Epithelial cell of proximal tubule (primary cell): ENCODE results near the gene MAP1LC3B2. TPM values are rescaled to one million over a fixed set of nuclear protein-coding genes. Genes with fewer than 3 reads are reported as not detected.
A peak's percentile ranks its signal among the peaks of the same experiment; 100 is the strongest.

ENCODE experiments used
- DNase-seq: peaks from one replicate; pipeline ENCODE4 v3.0.0-alpha.2; 2011; ENCODE audit warnings: low read depth
- H3K4me3 ChIP-seq: 2 replicates; pipeline ENCODE4 v1.5.1; 2011; ENCODE audit warnings: low read depth, mild to moderate bottlenecking, low read length
- total RNA-seq: library from RNA; depleted of rRNA; stranded (reverse); fragments of >200 nt; gene quantifications from 2 replicates; pipeline ENCODE4 v1.2.3, GENCODE V29; 2015
- TF ChIP-seq, protein P1 (sequence below): conservative IDR thresholded peaks from 2 replicates; pipeline ENCODE4 v1.5.1; 2012; ENCODE audit warnings: low read depth, mild to moderate bottlenecking, low read length

The MAP1LC3B2 gene
- 0.29 TPM in 1 of 2 replicates, not detected in the other for total RNA-seq

DNA sequence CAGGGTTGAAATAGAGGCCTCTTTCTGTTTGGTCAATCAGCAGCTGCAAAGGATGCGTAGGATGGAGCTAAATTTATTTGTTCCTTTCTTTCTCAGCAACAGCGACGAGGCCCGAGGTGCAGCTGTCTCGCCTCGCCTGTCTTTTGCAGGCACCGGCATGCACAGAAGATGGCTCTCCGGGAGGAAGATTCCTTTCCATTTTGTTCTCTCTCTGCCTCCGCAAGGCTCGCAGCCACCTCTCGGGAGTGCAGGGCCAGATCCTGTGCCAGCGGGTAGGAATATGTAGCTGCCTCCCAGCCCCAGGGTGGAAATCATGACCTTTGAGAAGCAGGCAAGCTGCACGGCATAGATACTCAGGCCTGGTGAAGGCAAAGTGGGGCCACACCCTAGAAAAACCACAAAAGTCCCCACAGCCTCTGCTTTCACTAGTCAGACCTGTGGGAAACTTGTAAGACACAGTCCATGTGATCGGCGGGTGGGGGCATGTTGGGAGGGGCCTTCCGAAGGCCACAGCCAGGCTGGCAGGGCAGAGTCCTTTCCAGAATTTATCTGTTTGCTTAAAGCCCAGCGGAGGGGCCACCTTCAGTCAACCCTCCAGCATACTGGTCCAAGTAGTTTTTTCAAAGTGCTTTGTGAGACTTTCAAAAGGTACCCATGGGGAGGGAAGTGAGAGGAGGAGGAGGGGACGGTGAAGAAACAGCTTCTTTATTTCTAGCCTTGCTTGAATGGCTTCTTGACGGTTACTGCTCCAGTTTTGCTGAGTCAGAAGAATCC is at the start of gene MAP1LC3B2:
Gene MAP1LC3B2, plus strand, starts transcription at position 220 of the 774 bp plus-strand sequence. CDS start 16,562 bp downstream, outside the sequence.
- TF ChIP-seq, protein P1, sequence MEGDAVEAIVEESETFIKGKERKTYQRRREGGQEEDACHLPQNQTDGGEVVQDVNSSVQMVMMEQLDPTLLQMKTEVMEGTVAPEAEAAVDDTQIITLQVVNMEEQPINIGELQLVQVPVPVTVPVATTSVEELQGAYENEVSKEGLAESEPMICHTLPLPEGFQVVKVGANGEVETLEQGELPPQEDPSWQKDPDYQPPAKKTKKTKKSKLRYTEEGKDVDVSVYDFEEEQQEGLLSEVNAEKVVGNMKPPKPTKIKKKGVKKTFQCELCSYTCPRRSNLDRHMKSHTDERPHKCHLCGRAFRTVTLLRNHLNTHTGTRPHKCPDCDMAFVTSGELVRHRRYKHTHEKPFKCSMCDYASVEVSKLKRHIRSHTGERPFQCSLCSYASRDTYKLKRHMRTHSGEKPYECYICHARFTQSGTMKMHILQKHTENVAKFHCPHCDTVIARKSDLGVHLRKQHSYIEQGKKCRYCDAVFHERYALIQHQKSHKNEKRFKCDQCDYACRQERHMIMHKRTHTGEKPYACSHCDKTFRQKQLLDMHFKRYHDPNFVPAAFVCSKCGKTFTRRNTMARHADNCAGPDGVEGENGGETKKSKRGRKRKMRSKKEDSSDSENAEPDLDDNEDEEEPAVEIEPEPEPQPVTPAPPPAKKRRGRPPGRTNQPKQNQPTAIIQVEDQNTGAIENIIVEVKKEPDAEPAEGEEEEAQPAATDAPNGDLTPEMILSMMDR, result no peak
- H3K4me3 ChIP-seq, result peak within 1 kb of the TSS; percentile 19
- peak; percentile 87 for DNase-seq

DNA sequence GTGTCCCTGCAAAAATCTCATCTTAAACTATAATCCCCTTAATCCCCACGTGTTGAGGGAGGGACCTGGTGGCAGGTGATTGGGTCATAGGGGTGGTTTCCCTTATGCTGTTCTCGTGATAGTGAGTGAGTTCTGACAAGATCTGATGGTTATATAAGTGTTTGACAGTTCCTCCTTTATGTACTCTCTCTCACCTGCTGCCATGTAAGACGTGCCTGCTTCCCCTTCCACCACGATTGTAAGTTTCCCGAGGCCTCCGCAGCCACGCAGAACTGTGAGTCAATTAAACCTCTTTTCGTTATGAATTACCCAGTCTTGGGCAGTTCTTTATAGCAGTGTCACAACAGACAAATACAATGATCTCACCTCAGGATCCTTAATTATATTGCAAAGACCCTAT is 45.2 kb upstream of the MAP1LC3B2 start:
- TF ChIP-seq, protein P1, result no peak
- DNase-seq, result no peak
- H3K4me3 ChIP-seq, result no peak overlapping the region

DNA sequence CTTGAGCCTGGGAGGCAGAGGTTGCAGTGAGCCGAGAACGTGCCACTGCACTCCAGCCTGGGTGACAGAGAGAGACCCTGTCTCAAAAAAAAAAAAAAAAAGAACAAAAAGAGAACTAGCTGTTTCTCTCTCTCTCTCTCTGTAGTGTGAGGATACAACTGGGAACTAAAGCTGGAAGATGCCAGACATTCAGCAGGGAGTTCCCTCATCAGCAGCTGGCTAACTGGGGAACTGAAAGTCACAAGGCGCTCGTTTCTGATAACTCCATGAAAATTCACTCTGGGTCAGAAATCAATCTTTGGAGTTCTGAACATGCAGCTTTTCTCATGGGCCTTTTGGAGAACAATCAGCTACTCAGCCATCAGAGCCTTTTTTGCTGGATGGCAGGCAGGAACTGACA is 43.5 kb upstream of the MAP1LC3B2 start:
- H3K4me3 ChIP-seq, result no peak overlapping the region
- TF ChIP-seq, protein P1, result no peak
- DNase-seq, result no peak

DNA sequence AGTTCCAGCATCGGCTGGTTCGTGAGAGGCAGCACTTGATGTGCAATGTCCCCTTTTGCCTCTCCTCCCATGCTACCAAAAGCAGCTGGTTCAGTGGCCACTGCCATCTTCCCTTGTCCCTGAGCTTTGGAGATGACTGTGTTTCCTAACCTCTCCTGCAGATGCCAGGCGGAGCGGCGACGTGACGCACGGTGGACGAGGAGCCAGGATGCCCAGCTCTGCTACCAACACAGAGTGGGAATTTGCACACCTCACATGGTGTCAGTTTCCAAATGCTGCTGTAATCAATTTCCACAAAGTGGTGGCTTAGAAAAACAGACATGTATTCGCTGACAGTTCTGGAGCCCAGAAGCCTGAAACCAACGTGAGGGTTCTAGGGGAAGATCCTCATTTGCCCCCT is 42.5 kb upstream of the MAP1LC3B2 start:
- TF ChIP-seq, protein P1, result no peak
- no peak for DNase-seq
- H3K4me3 ChIP-seq, result no peak overlapping the region

DNA sequence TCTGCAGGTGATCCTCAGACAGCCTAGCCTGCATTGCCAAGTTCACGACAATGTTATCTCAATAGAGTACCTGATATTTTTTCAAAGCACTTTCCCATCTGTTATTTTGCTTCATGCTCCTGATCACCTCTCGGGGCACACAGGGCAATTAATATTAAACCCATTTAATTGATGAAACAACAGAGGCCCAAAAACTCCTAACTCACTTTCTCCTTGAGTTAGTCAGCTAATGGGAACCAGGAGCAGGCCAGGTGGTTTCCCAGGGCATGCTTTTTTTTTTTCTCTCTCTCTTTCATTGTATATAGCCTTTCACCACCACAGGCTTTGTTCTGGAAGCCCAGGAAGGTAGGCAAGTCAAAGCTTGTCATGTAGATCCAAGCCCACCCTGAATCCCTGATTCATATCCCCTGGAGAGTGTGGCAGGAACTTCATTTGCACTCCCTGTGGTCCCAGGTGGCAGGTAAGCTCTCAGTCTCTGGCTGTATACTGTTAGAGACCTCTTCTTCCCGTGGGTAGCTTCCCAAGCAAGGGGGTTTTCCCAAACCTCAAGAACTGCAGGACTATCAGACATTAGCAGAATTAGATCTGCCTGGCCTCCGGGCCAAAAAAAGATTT is 41.6 kb upstream of the MAP1LC3B2 start:
- DNase-seq, result no peak
- TF ChIP-seq, protein P1, result no peak
- H3K4me3 ChIP-seq, result no peak overlapping the region

DNA sequence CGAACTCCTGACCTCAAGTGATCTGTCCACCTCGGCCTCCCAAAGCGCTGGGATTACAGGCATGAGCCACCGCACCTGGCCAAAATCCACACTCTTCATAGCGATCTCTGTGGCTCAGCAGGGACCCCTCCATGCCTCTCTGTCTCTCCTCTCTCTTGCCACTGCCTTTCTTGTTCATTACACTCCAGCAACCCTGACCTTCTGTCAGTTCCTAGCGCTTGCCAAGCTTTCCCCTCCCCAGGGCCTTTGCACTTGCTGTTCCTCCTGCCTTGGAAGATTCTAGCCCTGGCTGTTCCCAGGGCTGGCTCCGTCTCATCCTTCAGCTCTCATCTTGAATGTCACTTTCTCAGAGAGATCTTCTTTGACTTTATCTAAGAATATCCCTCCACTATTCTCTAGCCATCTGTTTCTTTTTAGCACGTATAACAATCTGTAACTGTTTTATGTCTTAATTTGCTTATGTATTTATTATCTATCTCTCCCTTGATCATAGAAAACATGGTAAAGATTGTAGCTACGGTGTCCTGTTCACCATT is 38.9 kb upstream of the MAP1LC3B2 start:
- TF ChIP-seq, protein P1, result no peak
- no peak for DNase-seq
- H3K4me3 ChIP-seq, result no peak overlapping the region
